Neural cell (in vitro differentiated cells): Measurements from ENCODE around the gene TMEM184C. TPM values are rescaled to one million over a fixed set of nuclear protein-coding genes. Genes with fewer than 3 reads are reported as not detected.

Source experiments
- H2AFZ ChIP-seq: fragments of 200-600, 300-800 bp; sonication (generic), shearing (Covaris generic); 2 replicates; pipeline ENCODE4 v1.6.0; 2014; ENCODE audit warnings: low read depth, mild to moderate bottlenecking, antibody characterized with exemption, low read length, moderate library complexity
- H3F3A ChIP-seq: fragments of 200-600 bp; shearing (Covaris generic); 2 replicates; pipeline ENCODE4 v1.6.1; 2016; ENCODE audit warnings: mild to moderate bottlenecking, moderate library complexity, mixed read lengths, antibody characterized with exemption, low read length; ENCODE audit not compliant: insufficient read depth, poor library complexity, severe bottlenecking
- H3K27ac ChIP-seq: fragments of 200-600, 300-800 bp; sonication (generic), shearing (Covaris generic); 2 replicates; pipeline ENCODE4 v1.5.1; 2014; ENCODE audit warnings: mild to moderate bottlenecking, low read length, moderate library complexity
- H3K27me3 ChIP-seq: fragments of 300-800, 200-600 bp; sonication (generic), shearing (Covaris generic); 2 replicates; pipeline ENCODE4 v1.6.0; 2014; ENCODE audit warnings: mild to moderate bottlenecking, low read depth, low read length, moderate library complexity; ENCODE audit not compliant: insufficient read depth
- H3K36me3 ChIP-seq: fragments of 300-800, 200-600 bp; sonication (generic), shearing (Covaris generic); 2 replicates; pipeline ENCODE4 v1.5.1; 2014; ENCODE audit warnings: mild to moderate bottlenecking, antibody characterized with exemption, low read length, moderate library complexity; ENCODE audit not compliant: insufficient read depth
- H3K4me2 ChIP-seq: fragments of 300-800, 200-600 bp; sonication (generic), shearing (Covaris generic); 2 replicates; pipeline ENCODE4 v1.6.0; 2014; ENCODE audit warnings: mild to moderate bottlenecking, low read length
- H3K4me3 ChIP-seq: fragments of 300-800, 200-600 bp; sonication (generic), shearing (Covaris generic); 2 replicates; pipeline ENCODE4 v1.5.1; 2014; ENCODE audit warnings: mild to moderate bottlenecking, low read length, moderate library complexity
- H3K79me2 ChIP-seq: fragments of 200-600 bp; shearing (Covaris generic); replicated peaks from 2 replicates; pipeline ENCODE4 v1.6.0; 2014; ENCODE audit warnings: mild to moderate bottlenecking, low read length, moderate library complexity; ENCODE audit not compliant: insufficient read depth
- H3K9ac ChIP-seq: fragments of 300-800, 200-600 bp; sonication (generic), shearing (Covaris generic); 2 replicates; pipeline ENCODE4 v1.6.1; 2016; ENCODE audit warnings: mild to moderate bottlenecking, low read length, mixed read lengths
- H3K9me2 ChIP-seq: fragments of 200-600 bp; shearing (Covaris generic); 2 replicates; pipeline ENCODE4 v1.6.1; 2016; ENCODE audit warnings: mild to moderate bottlenecking, low read length, mixed read lengths; ENCODE audit not compliant: insufficient read depth
- H3K9me3 ChIP-seq: fragments of 200-600, 300-800 bp; sonication (generic), shearing (Covaris generic); 2 replicates; pipeline ENCODE4 v1.6.1; 2016; ENCODE audit warnings: mild to moderate bottlenecking, mixed run types, low read length, moderate library complexity, mixed read lengths
- H4K20me1 ChIP-seq: fragments of 200-600 bp; shearing (Covaris generic); 2 replicates; pipeline ENCODE4 v1.6.1; 2016; ENCODE audit warnings: mild to moderate bottlenecking, mixed run types; ENCODE audit not compliant: insufficient read depth
- EP300 ChIP-seq: fragments of 450-650 bp; conservative IDR thresholded peaks from 2 replicates; pipeline ENCODE4 v1.6.1; 2014; ENCODE audit warnings: antibody characterized with exemption, mild to moderate bottlenecking, moderate library complexity; ENCODE audit not compliant: poor library complexity, severe bottlenecking
- EZH2 ChIP-seq: fragments of 200-600, 300-800 bp; shearing (Covaris generic), sonication (generic); IDR thresholded peaks from 2 replicates; pipeline ENCODE4 v1.6.1; 2014; ENCODE audit warnings: antibody characterized with exemption, low read length, borderline replicate concordance, mild to moderate bottlenecking; ENCODE audit not compliant: insufficient read depth, poor library complexity, severe bottlenecking
- MXI1 ChIP-seq: fragments of 450-650 bp; conservative IDR thresholded peaks from 2 replicates; pipeline ENCODE4 v1.6.1; 2014; ENCODE audit warnings: antibody characterized with exemption, mild to moderate bottlenecking; ENCODE audit not compliant: poor library complexity, severe bottlenecking
- POLR2AphosphoS5 ChIP-seq: IDR thresholded peaks from 2 replicates; pipeline ENCODE4 v1.6.1; 2012
- RAD21 ChIP-seq: fragments of 450-650 bp; conservative IDR thresholded peaks from 2 replicates; pipeline ENCODE4 v1.6.1; 2014; ENCODE audit warnings: antibody characterized with exemption, mild to moderate bottlenecking, moderate library complexity
- SMC3 ChIP-seq: fragments of 450-650 bp; conservative IDR thresholded peaks from 2 replicates; pipeline ENCODE4 v1.6.1; 2014; ENCODE audit warnings: antibody characterized with exemption, mild to moderate bottlenecking, moderate library complexity; ENCODE audit not compliant: poor library complexity
- TAF1 ChIP-seq: IDR thresholded peaks from 2 replicates; pipeline ENCODE4 v1.6.1; 2012; ENCODE audit warnings: low read depth
- polyA plus RNA-seq: library from polyadenylated mRNA; depleted of rRNA; stranded (reverse); fragments of >200 nt; gene quantifications from 2 replicates; pipeline ENCODE4 v1.2.3, GENCODE V29; 2014
- TF ChIP-seq, protein P1 (sequence below): fragments of 450-650 bp; IDR thresholded peaks from 2 replicates; pipeline ENCODE4 v1.5.1; 2014; ENCODE audit warnings: antibody characterized with exemption, mild to moderate bottlenecking, moderate library complexity; ENCODE audit not compliant: poor library complexity, severe bottlenecking
- TF ChIP-seq, protein P2 (sequence below): IDR thresholded peaks from 2 replicates; pipeline ENCODE4 v1.6.1; 2012; ENCODE audit warnings: borderline replicate concordance

Gene TMEM184C
- polyA plus RNA-seq, 1 donor from 2014 or later: 48.8 TPM

DNA sequence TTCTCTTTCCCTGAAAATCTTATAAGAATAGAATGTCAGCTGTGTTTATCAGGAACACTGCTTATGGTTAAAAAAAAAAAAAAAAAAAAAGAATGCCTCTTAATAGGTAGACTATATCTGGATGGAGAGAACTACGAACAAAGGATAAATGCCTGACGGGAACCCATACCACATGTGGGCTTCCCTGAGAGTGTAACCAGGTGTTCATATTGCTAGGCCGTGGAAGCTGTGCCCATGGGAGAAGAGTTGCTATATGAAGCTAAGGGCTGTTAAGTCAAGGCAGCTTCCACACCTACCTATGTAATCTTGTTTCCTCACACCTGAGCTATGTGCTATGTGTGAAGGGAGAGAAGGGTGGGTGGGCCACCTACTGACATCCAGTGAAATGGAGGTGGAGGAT, 27.3 kb downstream of the TMEM184C start:
- H3K27ac ChIP-seq: no peak overlapping the region
- H4K20me1 ChIP-seq: no peaks in the 10 kb centered on the region
- no peaks in the 10 kb centered on the region for H3K9me3 ChIP-seq
- TF ChIP-seq RAD21 (no peak), POLR2AphosphoS5 (no peak), SMC3 (no peak), EZH2 (no peak)
- TF ChIP-seq, protein P1, sequence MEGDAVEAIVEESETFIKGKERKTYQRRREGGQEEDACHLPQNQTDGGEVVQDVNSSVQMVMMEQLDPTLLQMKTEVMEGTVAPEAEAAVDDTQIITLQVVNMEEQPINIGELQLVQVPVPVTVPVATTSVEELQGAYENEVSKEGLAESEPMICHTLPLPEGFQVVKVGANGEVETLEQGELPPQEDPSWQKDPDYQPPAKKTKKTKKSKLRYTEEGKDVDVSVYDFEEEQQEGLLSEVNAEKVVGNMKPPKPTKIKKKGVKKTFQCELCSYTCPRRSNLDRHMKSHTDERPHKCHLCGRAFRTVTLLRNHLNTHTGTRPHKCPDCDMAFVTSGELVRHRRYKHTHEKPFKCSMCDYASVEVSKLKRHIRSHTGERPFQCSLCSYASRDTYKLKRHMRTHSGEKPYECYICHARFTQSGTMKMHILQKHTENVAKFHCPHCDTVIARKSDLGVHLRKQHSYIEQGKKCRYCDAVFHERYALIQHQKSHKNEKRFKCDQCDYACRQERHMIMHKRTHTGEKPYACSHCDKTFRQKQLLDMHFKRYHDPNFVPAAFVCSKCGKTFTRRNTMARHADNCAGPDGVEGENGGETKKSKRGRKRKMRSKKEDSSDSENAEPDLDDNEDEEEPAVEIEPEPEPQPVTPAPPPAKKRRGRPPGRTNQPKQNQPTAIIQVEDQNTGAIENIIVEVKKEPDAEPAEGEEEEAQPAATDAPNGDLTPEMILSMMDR: no peak
- TF ChIP-seq, protein P2, sequence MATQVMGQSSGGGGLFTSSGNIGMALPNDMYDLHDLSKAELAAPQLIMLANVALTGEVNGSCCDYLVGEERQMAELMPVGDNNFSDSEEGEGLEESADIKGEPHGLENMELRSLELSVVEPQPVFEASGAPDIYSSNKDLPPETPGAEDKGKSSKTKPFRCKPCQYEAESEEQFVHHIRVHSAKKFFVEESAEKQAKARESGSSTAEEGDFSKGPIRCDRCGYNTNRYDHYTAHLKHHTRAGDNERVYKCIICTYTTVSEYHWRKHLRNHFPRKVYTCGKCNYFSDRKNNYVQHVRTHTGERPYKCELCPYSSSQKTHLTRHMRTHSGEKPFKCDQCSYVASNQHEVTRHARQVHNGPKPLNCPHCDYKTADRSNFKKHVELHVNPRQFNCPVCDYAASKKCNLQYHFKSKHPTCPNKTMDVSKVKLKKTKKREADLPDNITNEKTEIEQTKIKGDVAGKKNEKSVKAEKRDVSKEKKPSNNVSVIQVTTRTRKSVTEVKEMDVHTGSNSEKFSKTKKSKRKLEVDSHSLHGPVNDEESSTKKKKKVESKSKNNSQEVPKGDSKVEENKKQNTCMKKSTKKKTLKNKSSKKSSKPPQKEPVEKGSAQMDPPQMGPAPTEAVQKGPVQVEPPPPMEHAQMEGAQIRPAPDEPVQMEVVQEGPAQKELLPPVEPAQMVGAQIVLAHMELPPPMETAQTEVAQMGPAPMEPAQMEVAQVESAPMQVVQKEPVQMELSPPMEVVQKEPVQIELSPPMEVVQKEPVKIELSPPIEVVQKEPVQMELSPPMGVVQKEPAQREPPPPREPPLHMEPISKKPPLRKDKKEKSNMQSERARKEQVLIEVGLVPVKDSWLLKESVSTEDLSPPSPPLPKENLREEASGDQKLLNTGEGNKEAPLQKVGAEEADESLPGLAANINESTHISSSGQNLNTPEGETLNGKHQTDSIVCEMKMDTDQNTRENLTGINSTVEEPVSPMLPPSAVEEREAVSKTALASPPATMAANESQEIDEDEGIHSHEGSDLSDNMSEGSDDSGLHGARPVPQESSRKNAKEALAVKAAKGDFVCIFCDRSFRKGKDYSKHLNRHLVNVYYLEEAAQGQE: no peak
- H2AFZ ChIP-seq: no peak overlapping the region
- H3K27me3 ChIP-seq: no peaks in the 10 kb centered on the region
- no peak overlapping the region for H3K4me3 ChIP-seq
- H3F3A ChIP-seq: no peaks in the 10 kb centered on the region
- H3K9ac ChIP-seq: no peak overlapping the region
- H3K79me2 ChIP-seq: no peaks in the 10 kb centered on the region
- H3K4me2 ChIP-seq: no peak overlapping the region
- no peaks in the 10 kb centered on the region for H3K9me2 ChIP-seq
- H3K36me3 ChIP-seq: no peaks in the 10 kb centered on the region

DNA sequence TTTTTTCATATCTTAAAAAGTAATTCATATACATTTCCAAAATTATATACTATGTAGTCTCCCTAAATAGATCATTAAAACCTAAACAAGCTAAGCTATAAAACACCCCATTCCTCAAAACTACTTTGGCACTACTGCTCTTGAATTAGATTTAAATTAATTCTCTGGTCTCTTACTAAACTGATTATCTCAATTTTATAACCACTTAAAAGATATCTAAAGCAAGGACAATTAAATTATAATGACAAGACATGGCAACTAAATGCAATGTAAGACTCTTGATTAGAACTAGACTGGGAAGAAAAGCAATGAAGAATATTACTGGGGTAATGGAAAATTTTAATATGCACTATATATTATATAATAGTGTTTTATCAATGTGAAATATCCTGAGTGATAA, 27.9 kb downstream of the TMEM184C start:
- Histone ChIP-seq H3F3A (no peaks in the 10 kb centered on the region), H3K27me3 (no peaks in the 10 kb centered on the region), H3K9me3 (no peaks in the 10 kb centered on the region), H3K79me2 (no peaks in the 10 kb centered on the region), H2AFZ (no peak overlapping the region), H3K36me3 (no peaks in the 10 kb centered on the region), H3K9ac (no peak overlapping the region), H4K20me1 (no peaks in the 10 kb centered on the region), H3K4me3 (no peak overlapping the region), H3K4me2 (no peak overlapping the region), H3K27ac (no peak overlapping the region), H3K9me2 (no peaks in the 10 kb centered on the region)
- TF ChIP-seq RAD21: no peak
- TF ChIP-seq SMC3: no peak
- TF ChIP-seq, protein P1: no peak
- TF ChIP-seq TAF1: no peak
- TF ChIP-seq, protein P2: no peak
- no peak for TF ChIP-seq POLR2AphosphoS5
- TF ChIP-seq EP300: no peak
- TF ChIP-seq MXI1: no peak
- no peak for TF ChIP-seq EZH2
